H1 (cell line): Measurements from ENCODE around the gene COL8A2. TPM values are rescaled to one million over a fixed set of nuclear protein-coding genes. Genes with fewer than 3 reads are reported as not detected.
A peak's percentile ranks its signal among the peaks of the same experiment; 100 is the strongest.

Source experiments
- CTCF ChIA-PET: fragments of 300-600 bp; sonication (Branson Sonifier 250); formaldehyde crosslinking; loops from one replicate; lab custom pipeline; 2021; ENCODE audit not compliant: partially characterized antibody; lab: Charles Lee
- POLR2A ChIA-PET: fragments of 300-600 bp; sonication (Branson Sonifier 250); formaldehyde crosslinking; loops from one replicate; lab custom pipeline; 2021; ENCODE audit warnings: inconsistent platforms; ENCODE audit not compliant: partially characterized antibody; lab: Charles Lee
- DNase-seq, 2 experiments: peaks; one replicate each; pipeline versions ENCODE4 v3.0.0 to v3.0.0-alpha.2; 2010 to 2022; ENCODE audit warnings: low spot score in 2 of 2, low read depth in 1 of 2, mixed read lengths in 1 of 2
- FAIRE-seq: peaks from 2 replicates; lab custom pipeline; 2011; peaks lifted over from hg19 to GRCh38; lab: Jason Lieb, UNC
- H2AFZ ChIP-seq: 2 replicates; pipeline ENCODE4 v1.8.1; 2012; ENCODE audit warnings: low read length, inconsistent platforms
- H2AK5ac ChIP-seq: 2 replicates; pipeline ENCODE4 v1.6.1; 2013; ENCODE audit warnings: low read depth, low read length
- H2BK120ac ChIP-seq: replicated peaks from 2 replicates; pipeline ENCODE3; 2013; ENCODE audit warnings: low read depth, low read length, inconsistent platforms
- H2BK12ac ChIP-seq: 2 replicates; pipeline ENCODE4 v1.6.1; 2013; ENCODE audit warnings: low read depth, low read length
- H2BK15ac ChIP-seq: 2 replicates; pipeline ENCODE4 v1.6.1; 2013; ENCODE audit warnings: low read length
- H2BK20ac ChIP-seq: 2 replicates; pipeline ENCODE4 v1.6.1; 2013; ENCODE audit warnings: low read length
- H2BK5ac ChIP-seq: 2 replicates; pipeline ENCODE4 v1.6.1; 2013; ENCODE audit warnings: low read depth, low read length
- H3K14ac ChIP-seq: 2 replicates; pipeline ENCODE4 v1.6.1; 2013; ENCODE audit warnings: inconsistent platforms; ENCODE audit not compliant: insufficient read length
- H3K18ac ChIP-seq: 2 replicates; pipeline ENCODE4 v1.6.1; 2013; ENCODE audit warnings: low read length; ENCODE audit errors: extremely low read depth
- H3K23ac ChIP-seq: 2 replicates; pipeline ENCODE4 v1.6.1; 2013; ENCODE audit warnings: inconsistent platforms; ENCODE audit not compliant: insufficient read length
- H3K23me2 ChIP-seq: 2 replicates; pipeline ENCODE4 v1.6.1; 2013; ENCODE audit warnings: low read depth, low read length
- H3K27ac ChIP-seq: 2 replicates; pipeline ENCODE4 v1.6.1; 2011; ENCODE audit warnings: low read depth, low read length, inconsistent platforms
- H3K27me3 ChIP-seq, 4 experiments: replicated peaks in 1 of 4; 1 replicate in 1 of 4; 2 replicates in 3 of 4; pipeline versions ENCODE4 v1.6.1 to v1.8.1; 2011 to 2013; ENCODE audit warnings: low read length in 3 of 4, mild to moderate bottlenecking in 3 of 4, inconsistent platforms in 2 of 4, mixed read lengths in 2 of 4, moderate library complexity in 1 of 4; ENCODE audit not compliant: control insufficient read depth in 3 of 4, insufficient read depth in 3 of 4; ENCODE audit errors: extremely low read depth in 1 of 4
- H3K36me3 ChIP-seq, 4 experiments: 2 replicates each; pipeline versions ENCODE4 v1.6.1 to v1.8.1; 2011 to 2013; ENCODE audit warnings: mild to moderate bottlenecking in 4 of 4, low read length in 3 of 4, moderate library complexity in 2 of 4, control low read depth in 1 of 4, inconsistent platforms in 1 of 4; ENCODE audit not compliant: insufficient read depth in 4 of 4, control insufficient read depth in 2 of 4
- H3K4ac ChIP-seq: replicated peaks from 2 replicates; pipeline ENCODE3; 2013; ENCODE audit warnings: low read length, low read depth, mixed read lengths, inconsistent platforms; ENCODE audit not compliant: insufficient read length
- H3K4me1 ChIP-seq, 4 experiments: replicated peaks in 1 of 4; 1 replicate in 1 of 4; 2 replicates in 3 of 4; pipeline versions ENCODE4 v1.6.1 to v1.8.1; 2011 to 2013; ENCODE audit warnings: low read length in 3 of 4, inconsistent platforms in 2 of 4, mixed read lengths in 1 of 4; ENCODE audit not compliant: insufficient read depth in 4 of 4, control insufficient read depth in 3 of 4
- H3K4me2 ChIP-seq, 2 experiments: 2 replicates each; pipeline versions ENCODE4 v1.6.1 to v1.8.1; 2011 to 2013; ENCODE audit warnings: low read depth in 2 of 2, low read length in 2 of 2, control low read depth in 1 of 2, inconsistent platforms in 1 of 2, mild to moderate bottlenecking in 1 of 2; ENCODE audit not compliant: insufficient read depth in 1 of 2
- H3K4me3 ChIP-seq, 4 experiments: fragments of 200-600, 300-600 bp in 1 of 4; sonication (generic), shearing (Covaris generic), sonication (Bioruptor Twin) in 1 of 4; 2 replicates each; pipeline versions ENCODE4 v1.5.1 to v1.8.1; 2011 to 2016; ENCODE audit warnings: low read length in 4 of 4, low read depth in 3 of 4, control low read depth in 2 of 4, inconsistent platforms in 2 of 4, mild to moderate bottlenecking in 2 of 4, mixed read lengths in 1 of 4, moderate library complexity in 1 of 4; ENCODE audit not compliant: insufficient read depth in 2 of 4; ENCODE audit errors: extremely low read depth in 1 of 4
- H3K56ac ChIP-seq: replicated peaks from 2 replicates; pipeline ENCODE3; 2013; ENCODE audit warnings: low read depth, mild to moderate bottlenecking, mixed read lengths, low read length, inconsistent platforms; ENCODE audit not compliant: insufficient read length
- H3K79me1 ChIP-seq: 2 replicates; pipeline ENCODE4 v1.6.1; 2013; ENCODE audit warnings: low read depth, low read length, control low read depth
- H3K79me2 ChIP-seq, 2 experiments: 2 replicates each; pipeline versions ENCODE4 v1.6.1 to v1.8.1; 2012 to 2013; ENCODE audit warnings: low read length in 2 of 2, mild to moderate bottlenecking in 2 of 2, inconsistent platforms in 1 of 2; ENCODE audit not compliant: insufficient read depth in 2 of 2, control insufficient read depth in 1 of 2
- H3K9ac ChIP-seq, 4 experiments: replicated peaks in 1 of 4; 1 replicate in 1 of 4; 2 replicates in 3 of 4; pipeline versions ENCODE4 v1.6.1 to v1.8.1; 2011 to 2013; ENCODE audit warnings: low read depth in 3 of 4, low read length in 3 of 4, control low read depth in 2 of 4, mild to moderate bottlenecking in 2 of 4, moderate library complexity in 2 of 4, inconsistent platforms in 1 of 4; ENCODE audit errors: extremely low read depth in 1 of 4
- H3K9me3 ChIP-seq, 2 experiments: 2 replicates each; pipeline versions ENCODE4 v1.6.1 to v1.8.1; 2012 to 2013; ENCODE audit warnings: mild to moderate bottlenecking in 2 of 2, moderate library complexity in 2 of 2, control low read depth in 1 of 2, inconsistent platforms in 1 of 2, low read depth in 1 of 2, low read length in 1 of 2, mixed read lengths in 1 of 2; ENCODE audit not compliant: insufficient read depth in 2 of 2
- H4K20me1 ChIP-seq, 2 experiments: replicated peaks in 1 of 2; 2 replicates each; pipeline versions ENCODE3 to v1.8.1; 2011 to 2013; ENCODE audit warnings: inconsistent platforms in 2 of 2, low read length in 2 of 2, mild to moderate bottlenecking in 1 of 2; ENCODE audit not compliant: insufficient read depth in 2 of 2, control insufficient read depth in 1 of 2
- H4K5ac ChIP-seq: 2 replicates; pipeline ENCODE4 v1.6.1; 2013; ENCODE audit warnings: low read length, low read depth, mixed read lengths, inconsistent platforms; ENCODE audit not compliant: insufficient read length
- H4K8ac ChIP-seq: 2 replicates; pipeline ENCODE4 v1.8.0; 2013; ENCODE audit warnings: mild to moderate bottlenecking, moderate library complexity, low read length, inconsistent platforms; ENCODE audit not compliant: insufficient read depth; ENCODE audit errors: extremely low read depth
- H4K91ac ChIP-seq: replicated peaks from 2 replicates; pipeline ENCODE3; 2013; ENCODE audit warnings: low read length, mixed read lengths, inconsistent platforms; ENCODE audit not compliant: insufficient read length
- BACH1 ChIP-seq: IDR thresholded peaks from 2 replicates; pipeline ENCODE4 v1.6.1; 2012; ENCODE audit warnings: low read length, improper control_type of control experiment
- CHD2 ChIP-seq: IDR thresholded peaks from 2 replicates; pipeline ENCODE4 v1.6.1; 2012; ENCODE audit warnings: low read length, improper control_type of control experiment
- FOSL1 ChIP-seq: IDR thresholded peaks from 2 replicates; pipeline ENCODE4 v1.6.1; 2011; ENCODE audit warnings: mild to moderate bottlenecking, low read depth, low read length, moderate library complexity; ENCODE audit not compliant: insufficient read depth
- HDAC6 ChIP-seq: IDR thresholded peaks from one replicate; pipeline ENCODE4 v1.7.1; 2012; ENCODE audit warnings: low read depth, mild to moderate bottlenecking, inconsistent platforms, low read length, moderate library complexity
- JUN ChIP-seq: IDR thresholded peaks from 2 replicates; pipeline ENCODE4 v1.6.1; 2011; ENCODE audit warnings: low read depth, mild to moderate bottlenecking, improper control_type of control experiment, low read length
- MAFK ChIP-seq: IDR thresholded peaks from 2 replicates; pipeline ENCODE4 v1.6.1; 2012; ENCODE audit warnings: low read depth, mild to moderate bottlenecking, improper control_type of control experiment, low read length
- NANOG ChIP-seq: IDR thresholded peaks from 2 replicates; pipeline ENCODE4 v1.6.1; 2011; ENCODE audit warnings: low read length, low read depth, mild to moderate bottlenecking, inconsistent platforms; ENCODE audit not compliant: insufficient read depth, poor library complexity, severe bottlenecking
- RFX5 ChIP-seq: IDR thresholded peaks from 2 replicates; pipeline ENCODE4 v1.6.1; 2011; ENCODE audit warnings: low read depth, low read length, improper control_type of control experiment, borderline replicate concordance
- RNF2 ChIP-seq: fragments of 200-900, 300-1000 bp; sonication (generic); IDR thresholded peaks from 2 replicates; pipeline ENCODE4 v1.7.1; 2016; ENCODE audit warnings: borderline replicate concordance, low read depth, mild to moderate bottlenecking, antibody characterized with exemption, low read length; ENCODE audit not compliant: poor library complexity, severe bottlenecking; ENCODE audit errors: missing control alignments
- SRF ChIP-seq: IDR thresholded peaks from 2 replicates; pipeline ENCODE4 v1.6.1; 2011; ENCODE audit warnings: mild to moderate bottlenecking, low read depth, low read length, moderate library complexity
- YY1 ChIP-seq: IDR thresholded peaks from 2 replicates; pipeline ENCODE4 v1.6.1; 2011; ENCODE audit warnings: low read depth, mild to moderate bottlenecking, low read length
- WGBS, 2 experiments: shearing (Covaris generic) in 1 of 2; methylation state at CpG; one replicate each; pipeline versions ENCODE4 v1.1.6 to v1.1.7; 2013 to 2015; ENCODE audit warnings: low lambda C conversion rate in 2 of 2, mixed read lengths in 2 of 2, inconsistent platforms in 1 of 2, low coverage in 1 of 2, missing lambda C conversion rate in 1 of 2; ENCODE audit not compliant: insufficient replicate concordance in 2 of 2, insufficient coverage in 1 of 2, insufficient read length in 1 of 2; ENCODE audit errors: extremely low coverage in 1 of 2, missing lambda C conversion rate in 1 of 2; 5-methylcytosine and 5-hydroxymethylcytosine counted together
- polyA plus RNA-seq, 7 experiments: library from polyadenylated mRNA; depleted of rRNA in 3 of 7; stranded (reverse) in 5 of 7; unstranded in 2 of 7; fragments of >200 nt in 5 of 7; fragments of 200-250 nt in 2 of 7; gene quantifications; 1 replicate in 5 of 7; 2 replicates in 1 of 7; 4 replicates in 1 of 7; pipeline versions ENCODE4 v1.2.1 to v1.2.3, GENCODE V29; 2011 to 2013; ENCODE audit warnings: missing spikeins in 2 of 7, mixed read lengths in 2 of 7
- total RNA-seq: library from RNA; stranded (reverse); fragmentation: NEBNext Ultra II Directional; extraction: Animal tissue kit (Norgen Biotek cat#: 25700); gene quantifications from 2 replicates; pipeline ENCODE4 v1.2.1, GENCODE V29; 2021

Gene COL8A2
- total and polyA plus RNA-seq, 2 of the 8 experiments (the other 6 are each of a cell fraction or from before 2014, with no cell fraction given): 2.1 to 2.8 TPM

- no peak overlapping the region; a peak in 1 of 7 replicates for H3K9ac ChIP-seq
- H3K9me3 ChIP-seq: no peaks in the 10 kb centered on the region
- peak overlapping the region; percentile 43; the same call in 1 of the 2 replicates for H2AK5ac ChIP-seq
- peaks cover 11% of the 10 kb centered on the region for H3K23me2 ChIP-seq
- 0 out of 2 replicates have a peak overlapping the region, but pooled peaks have one; percentile 4 for H2BK12ac ChIP-seq
- no peak overlapping the region for H2BK20ac ChIP-seq
- WGBS, 2 experiments: 92% methylated on average over 10 of the region's 10 CpGs; no CpG with 5 or more reads in 1 of the 2 experiments
- H2BK15ac ChIP-seq: peak overlapping the region; percentile 51; the same call in 1 of the 2 replicates
- no peak overlapping the region for H3K18ac ChIP-seq
- peaks cover 0 to 4% (median 4%) of the 10 kb centered on the region in 4 experiments; a peak in 4 of 7 replicates for H3K27me3 ChIP-seq
- peaks cover 17% of the 10 kb centered on the region for H3K79me1 ChIP-seq
- H4K5ac ChIP-seq: no peak overlapping the region
- peak overlapping the region in 1 of 2 experiments; percentile 62; a peak in 1 of 4 replicates for H3K4me2 ChIP-seq
- peak overlapping the region; percentile 50 for H3K4ac ChIP-seq
- no peak for TF ChIP-seq JUN
- no peak for TF ChIP-seq SRF
- no peak for TF ChIP-seq FOSL1
- no peak for TF ChIP-seq YY1
- TF ChIP-seq HDAC6: no peak
- no peak for TF ChIP-seq RFX5
- TF ChIP-seq RNF2: no peak
- TF ChIP-seq CHD2: no peak
- TF ChIP-seq NANOG: no peak
- no peak for TF ChIP-seq BACH1
- no peak for TF ChIP-seq MAFK
- no peak overlapping the region for H3K23ac ChIP-seq
- peaks cover 0 to 17% of the 10 kb centered on the region in 2 experiments for H4K20me1 ChIP-seq
- no peak overlapping the region for H2BK5ac ChIP-seq
- ChIA-PET POLR2A (interaction anchor here (0.9 to 4.3 kb wide), 16 partner anchors 9 to 160 kb away, joined by 3 to 49 read pairs (median 9); partner anchors contain the start of genes THRAP3 and TRAPPC3), CTCF (interaction anchor here (0.9 to 17.6 kb wide), 12 partner anchors 10 to 126 kb away, joined by 3 to 233 read pairs (median 13); partner anchors contain the start of genes THRAP3 and TRAPPC3)
- H2BK120ac ChIP-seq: no peak overlapping the region
- H4K8ac ChIP-seq: no peak overlapping the region; the same call in 1 of the 2 replicates
- DNase-seq: no peak
- no peak overlapping the region for H3K27ac ChIP-seq
- H3K56ac ChIP-seq: no peak overlapping the region
- H3K14ac ChIP-seq: no peak overlapping the region
- H3K79me2 ChIP-seq: peaks cover 0 to 50% of the 10 kb centered on the region in 2 experiments; a peak in 3 of 4 replicates
- peaks cover 0 to 27% (median 16%) of the 10 kb centered on the region in 4 experiments; a peak in 6 of 7 replicates for H3K4me1 ChIP-seq
- FAIRE-seq: no peak
- H3K36me3 ChIP-seq: no peaks in the 10 kb centered on the region
- no peak overlapping the region for H2AFZ ChIP-seq
- H4K91ac ChIP-seq: no peak overlapping the region
- no peak overlapping the region for H3K4me3 ChIP-seq
These were observed 34.8 kb upstream of the COL8A2 start for GRCh38 chr1:36159614-36160387.
